K562 (cell line): ENCODE data around the gene ADAMTSL3. TPM values are rescaled to one million over a fixed set of nuclear protein-coding genes. Genes with fewer than 3 reads are reported as not detected.

Experiments
- ATAC-seq: fragments of 200-7000 bp; cut with Tn5 transposase; 3 replicates; pipeline ENCODE4 v1.9.1; 2020; ENCODE audit warnings: moderate library complexity
- BruUV-seq: library from RNA; stranded (reverse); fragments of 400-500 nt; replicated peaks from 2 replicates; lab custom pipeline; 2021; lab: Mats Ljungman, UMichigan
- CTCF ChIA-PET: fragments of 300-600 bp; formaldehyde crosslinking; extraction: SDS; loops from one replicate; lab custom pipeline; 2021; ENCODE audit warnings: low intra/inter-chr PET ratio; lab: Yijun Ruan, JAX
- POLR2A ChIA-PET: fragments of 300-600, 350-650 bp; sonication (Branson Sonifier 250); formaldehyde crosslinking; extraction: SDS; loops from one replicate; lab custom pipeline; 2021; ENCODE audit warnings: antibody characterized with exemption, inconsistent platforms; lab: Yijun Ruan, JAX
- DNase-seq, 4 experiments: peaks; one replicate each; pipeline versions ENCODE4 v3.0.0 to v3.0.0-alpha.2; 2011 to 2018; ENCODE audit warnings: low spot score in 3 of 4, mixed read lengths in 3 of 4; ENCODE audit errors: extremely low read depth in 1 of 4
- FAIRE-seq: peaks from 2 replicates; lab custom pipeline; 2011; peaks lifted over from hg19 to GRCh38; lab: Jason Lieb, UNC
- H2AFZ ChIP-seq: 2 replicates; pipeline ENCODE4 v1.6.0; 2011; ENCODE audit warnings: low read depth, low read length, control low read depth, inconsistent platforms
- H3K27ac ChIP-seq: fragments of 200-600 bp; 3 replicates; pipeline ENCODE4 v1.8.0; 2011; ENCODE audit warnings: low read depth, mild to moderate bottlenecking, control low read depth, inconsistent platforms, low read length, moderate library complexity, mixed read lengths; ENCODE audit errors: extremely low read depth
- H3K27me3 ChIP-seq, 2 experiments: fragments of 300-600 bp in 1 of 2; 2 replicates in 1 of 2; 3 replicates in 1 of 2; pipeline versions ENCODE4 v1.6.0 to v1.8.0; 2011; ENCODE audit warnings: inconsistent platforms in 2 of 2, low read length in 2 of 2, mild to moderate bottlenecking in 1 of 2, mixed read lengths in 1 of 2, moderate library complexity in 1 of 2; ENCODE audit not compliant: control insufficient read depth in 2 of 2, insufficient read depth in 2 of 2
- H3K36me3 ChIP-seq: fragments of 300-600 bp; 3 replicates; pipeline ENCODE4 v1.8.0; 2011; ENCODE audit warnings: mild to moderate bottlenecking, low read length, inconsistent platforms; ENCODE audit not compliant: control insufficient read depth, insufficient read depth
- H3K4me1 ChIP-seq, 2 experiments: fragments of 200-600 bp in 1 of 2; replicated peaks in 1 of 2; 2 replicates in 1 of 2; 3 replicates in 1 of 2; pipeline versions ENCODE4 v1.5.1 to v1.8.0; 2011; ENCODE audit warnings: inconsistent platforms in 2 of 2, low read length in 2 of 2, mild to moderate bottlenecking in 1 of 2, mixed read lengths in 1 of 2, moderate library complexity in 1 of 2; ENCODE audit not compliant: control insufficient read depth in 2 of 2, insufficient read depth in 2 of 2
- H3K4me2 ChIP-seq: 2 replicates; pipeline ENCODE4 v1.6.1; 2011; ENCODE audit warnings: low read length, control low read depth, inconsistent platforms, mixed read lengths; ENCODE audit not compliant: insufficient read depth
- H3K4me3 ChIP-seq: fragments of 200-600 bp; sonication (generic), shearing (Covaris generic); 2 replicates; pipeline ENCODE4 v1.5.1; 2016; ENCODE audit warnings: control low read depth, inconsistent platforms
- H3K79me2 ChIP-seq: fragments of 200-600 bp; 3 replicates; pipeline ENCODE4 v1.8.0; 2011; ENCODE audit warnings: low read length, inconsistent platforms; ENCODE audit not compliant: control insufficient read depth, insufficient read depth
- H3K9ac ChIP-seq, 2 experiments: 2 replicates each; pipeline versions ENCODE4 v1.6.0 to v1.6.1; 2011; ENCODE audit warnings: low read depth in 2 of 2, low read length in 2 of 2, control low read depth in 1 of 2, inconsistent platforms in 1 of 2, mild to moderate bottlenecking in 1 of 2, mixed read lengths in 1 of 2; ENCODE audit not compliant: insufficient read depth in 1 of 2
- H3K9me1 ChIP-seq: one replicate; pipeline ENCODE4 v1.6.0; 2011; ENCODE audit warnings: inconsistent platforms, mild to moderate bottlenecking, low read length, moderate library complexity; ENCODE audit not compliant: control insufficient read depth, insufficient read depth
- H3K9me3 ChIP-seq: replicated peaks from 2 replicates; pipeline ENCODE4 v1.5.1; 2011; ENCODE audit warnings: low read depth, low read length, inconsistent platforms; ENCODE audit not compliant: control insufficient read depth, insufficient read depth
- H4K20me1 ChIP-seq: replicated peaks from 2 replicates; pipeline ENCODE4 v1.6.1; 2011; ENCODE audit warnings: low read length, inconsistent platforms, mixed read lengths; ENCODE audit not compliant: control insufficient read depth, insufficient read depth
- HDAC6 ChIP-seq: IDR thresholded peaks from 2 replicates; pipeline ENCODE4 v1.6.1; 2012; ENCODE audit warnings: low read depth, mild to moderate bottlenecking, control low read depth, inconsistent platforms, low read length, moderate library complexity
- KDM1A ChIP-seq, 2 experiments: fragments of 450-650 bp; IDR thresholded peaks; 2 replicates each; pipeline ENCODE4 v1.6.1; 2016; ENCODE audit warnings: mild to moderate bottlenecking in 2 of 2
- MAFK ChIP-seq: IDR thresholded peaks from 2 replicates; pipeline ENCODE4 v1.6.1; 2011; ENCODE audit warnings: low read length, improper control_type of control experiment
- NCOA2 ChIP-seq, 2 experiments: fragments of 450-650 bp; IDR thresholded peaks; 2 replicates each; pipeline ENCODE4 v1.6.1; 2018; ENCODE audit warnings: mild to moderate bottlenecking in 2 of 2, moderate library complexity in 1 of 2; ENCODE audit not compliant: partially characterized antibody in 2 of 2
- PKNOX1 ChIP-seq: fragments of 450-650 bp; IDR thresholded peaks from 2 replicates; pipeline ENCODE4 v1.6.1; 2016
- RBM15 ChIP-seq: fragments of 200-400 bp; formaldehyde crosslinking; IDR thresholded peaks from 2 replicates; pipeline ENCODE4 v1.6.1; 2018; ENCODE audit warnings: mild to moderate bottlenecking, low read length, moderate library complexity; ENCODE audit not compliant: insufficient read depth
- SMAD1 ChIP-seq: fragments of 150-350 bp; IDR thresholded peaks from 2 replicates; pipeline ENCODE4 v1.6.1; 2014; ENCODE audit warnings: low read length, low read depth; ENCODE audit not compliant: partially characterized antibody
- SMARCE1 ChIP-seq: fragments of 450-650 bp; IDR thresholded peaks from 2 replicates; pipeline ENCODE4 v1.7.1; 2016; ENCODE audit warnings: mild to moderate bottlenecking
- XRCC5 ChIP-seq: fragments of 200-400 bp; formaldehyde crosslinking; IDR thresholded peaks from 2 replicates; pipeline ENCODE4 v1.6.1; 2017; ENCODE audit warnings: low read depth, mild to moderate bottlenecking, low read length
- ZNF143 ChIP-seq: sonication (generic); formaldehyde crosslinking; IDR thresholded peaks from 2 replicates; pipeline ENCODE4 v1.9.0; 2022; ENCODE audit warnings: mild to moderate bottlenecking, missing genetic modification reagents
- ZNF561 ChIP-seq: fragments of 450-650 bp; formaldehyde crosslinking; conservative IDR thresholded peaks from 2 replicates; pipeline ENCODE4 v1.4.0; 2020; ENCODE audit warnings: mild to moderate bottlenecking, moderate library complexity
- ZNF644 ChIP-seq: fragments of 200-800 bp; sonication (Bioruptor generic); IDR thresholded peaks from 2 replicates; pipeline ENCODE4 v1.6.1; 2016; ENCODE audit warnings: low read depth, missing genetic modification characterization, missing compliant biosample characterization
- WGBS: fragments of 100-300 bp; shearing (Covaris generic); methylation state at CpG from one replicate; pipeline ENCODE4 v1.1.6; 2016; ENCODE audit warnings: low coverage, mixed read lengths; ENCODE audit not compliant: insufficient coverage; ENCODE audit errors: missing lambda C conversion rate; 5-methylcytosine and 5-hydroxymethylcytosine counted together
- in situ Hi-C: fragments of 300-500 bp; cut with MboI; formaldehyde crosslinking; loops from 4 replicates; pipeline ENCODE4 v1.15.0; 2018; ENCODE audit warnings: inconsistent platforms, mixed read lengths
- intact Hi-C: fragments of 100-400 bp; cut with micrococcal nuclease; formaldehyde crosslinking; loops from 2 replicates; pipeline ENCODE4 v1.14.2; 2022
- polyA plus RNA-seq, 8 experiments: library from polyadenylated mRNA; depleted of rRNA in 4 of 8; stranded (reverse) in 5 of 8; unstranded in 3 of 8; fragments of >200 nt; fragmentation: Nextera tagmentation in 2 of 8; fragmentation: Illumina TruSeq in 1 of 8; extraction: Ambion mirVana in 2 of 8; extraction: Trizol in 1 of 8; gene quantifications; 2 replicates each; pipeline versions ENCODE4 v1.2.1 to v1.2.3, GENCODE V29; 2011 to 2014; ENCODE audit warnings: inconsistent platforms in 1 of 8, missing spikeins in 1 of 8
- total RNA-seq, 7 experiments: library from RNA; depleted of rRNA in 6 of 7; stranded (reverse); fragments of >200 nt in 6 of 7; fragmentation: Illumina TruSeq in 2 of 7; extraction: Trizol in 2 of 7; gene quantifications; 2 replicates each; pipeline versions ENCODE4 v1.2.1 to v1.2.3, GENCODE V29; 2011 to 2021; ENCODE audit warnings: low replicate concordance in 1 of 7

Gene ADAMTSL3
- total and polyA plus RNA-seq, 9 of the 15 experiments (the other 6 are each of a cell fraction or from before 2014, with no cell fraction given), result 0.01 to 0.18 (median 0.07) TPM; not detected in 3

DNA sequence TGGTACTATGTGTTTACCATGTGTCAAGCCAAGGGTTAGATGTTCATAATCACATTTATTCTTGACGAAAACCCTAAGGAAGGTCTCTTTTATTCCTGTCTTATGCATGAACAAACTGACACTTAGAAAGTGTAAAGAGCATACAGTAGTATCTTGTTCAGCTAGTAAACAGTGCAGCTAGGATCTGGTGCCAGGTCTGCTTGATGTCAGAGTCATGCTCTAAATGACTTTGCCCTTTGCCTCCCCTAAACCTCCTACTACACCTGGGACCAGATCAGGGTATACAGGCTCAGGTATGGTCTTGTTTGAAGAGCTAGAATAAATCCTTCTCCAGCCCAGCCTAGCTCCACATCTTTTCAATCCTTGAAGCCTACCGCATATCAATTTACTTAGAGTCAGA, 232.4 kb downstream of the ADAMTSL3 start:
- ATAC-seq (no peak), FAIRE-seq (no peak), DNase-seq (no peak)
- Histone ChIP-seq H3K9me1 (no peaks in the 10 kb centered on the region), H3K27me3 (no peaks in the 10 kb centered on the region), H3K36me3 (no peaks in the 10 kb centered on the region), H4K20me1 (no peaks in the 10 kb centered on the region), H3K4me3 (no peak overlapping the region), H3K9ac (no peak overlapping the region), H3K9me3 (no peaks in the 10 kb centered on the region), H3K4me2 (no peak overlapping the region), H3K4me1 (no peaks in the 10 kb centered on the region), H2AFZ (no peak overlapping the region), H3K27ac (no peak overlapping the region), H3K79me2 (no peaks in the 10 kb centered on the region)
- in situ Hi-C loops, result no loop called here
- intact Hi-C loops, result no loop called here
- BruUV-seq, result no TSS peak
- CTCF ChIA-PET, result no interaction called here
- 0% methylated on average over 2 of the region's 2 CpGs for WGBS
- TF ChIP-seq XRCC5 (no peak), NCOA2 (IDR thresholded peaks at IDR 0.05; ENCODE audit: partially characterized antibody in 2 of 2) (no peak), ZNF644 (tag) (no peak), ZNF561 (no peak), ZNF143 (CRISPR knock-in tag) (no peak)
- POLR2A ChIA-PET, result interaction anchor here (0.5 to 1.8 kb wide), 2 partner anchors 9 to 28 kb away, joined by 3 to 4 read pairs; no protein-coding TSS in a partner anchor

DNA sequence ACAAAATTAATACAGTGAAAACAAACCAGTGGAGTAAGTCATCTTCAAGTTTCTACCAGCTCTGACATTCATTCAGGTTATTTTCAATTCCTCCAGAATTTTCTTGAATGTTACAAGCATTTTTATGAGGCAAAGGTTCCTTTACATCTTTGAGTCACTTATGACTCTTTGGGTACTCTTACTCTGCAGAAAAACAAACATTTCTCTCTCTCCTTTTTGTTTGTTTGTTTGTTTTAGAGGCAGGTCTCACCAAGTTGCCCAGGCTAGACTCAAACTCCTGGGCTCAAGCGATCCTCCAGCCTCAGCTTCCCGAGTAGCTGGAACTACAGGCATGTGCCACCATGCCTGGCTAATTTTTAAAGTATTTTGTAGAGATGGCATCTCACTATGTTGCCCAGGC, 233.5 kb downstream of the ADAMTSL3 start:
- TF ChIP-seq RBM15 (no peak), HDAC6 (no peak), KDM1A (IDR thresholded peaks at IDR 0.05) (no peak), PKNOX1 (no peak), SMAD1 (no peak), MAFK (no peak), SMARCE1 (no peak)
- no TSS peak for BruUV-seq
- Histone ChIP-seq H3K27me3 (no peaks in the 10 kb centered on the region), H2AFZ (no peak overlapping the region), H3K4me2 (no peak overlapping the region), H3K9ac (no peak overlapping the region), H3K36me3 (no peaks in the 10 kb centered on the region), H3K27ac (no peak overlapping the region), H4K20me1 (no peaks in the 10 kb centered on the region), H3K4me3 (no peak overlapping the region), H3K9me1 (no peaks in the 10 kb centered on the region), H3K9me3 (no peaks in the 10 kb centered on the region), H3K4me1 (no peaks in the 10 kb centered on the region), H3K79me2 (no peaks in the 10 kb centered on the region)
- no peak for FAIRE-seq
- DNase-seq, result no peak
- 0% methylated on average over 2 of the region's 2 CpGs for WGBS
- intact Hi-C loops, result no loop called here
- in situ Hi-C loops, result no loop called here
- POLR2A ChIA-PET, result no interaction called here
- CTCF ChIA-PET, result no interaction called here
- no peak for ATAC-seq
